NOMO-1 treated with DMSO at 0.1 percent for 48 hours (cell line): ENCODE measurements around the gene C9orf78.
A peak's percentile ranks its signal among the peaks of the same experiment; 100 is the strongest.
"Not testable (repeated sequence)": the region's sequence is repeated elsewhere in the genome, so short reads cannot be mapped to it uniquely, and the experiment has no call there.

Experiments
- DNase-seq: peaks from one replicate; lab custom pipeline; 2025; ENCODE audit not compliant: unreplicated experiment; lab: John Stamatoyannopoulos, UW

C9orf78 gene

DNA sequence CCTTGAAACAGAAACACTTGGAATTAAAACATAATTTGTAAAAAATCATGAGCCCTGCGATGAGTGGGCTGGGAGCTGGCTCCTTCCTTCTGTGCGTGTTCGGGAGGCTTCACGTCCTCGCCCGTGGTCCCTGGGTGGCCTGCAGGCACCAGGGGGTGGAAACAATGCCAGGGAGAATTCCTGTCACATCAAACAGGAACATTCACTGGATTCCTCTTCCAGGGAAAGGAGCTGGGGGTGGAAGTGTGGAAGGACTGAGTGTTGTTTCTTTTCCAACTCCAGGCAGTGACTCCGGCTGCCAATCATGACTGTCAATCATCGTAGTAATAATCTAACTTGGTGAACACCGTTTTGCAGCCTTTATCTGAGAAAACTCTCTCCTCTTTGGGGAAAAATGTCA lies 21.4 kb downstream of the C9orf78 start:
- DNase-seq = no peak

GRCh38 chr9:129812385-129812784 lies 22.7 kb downstream of the C9orf78 start:
- no peak for DNase-seq

DNA sequence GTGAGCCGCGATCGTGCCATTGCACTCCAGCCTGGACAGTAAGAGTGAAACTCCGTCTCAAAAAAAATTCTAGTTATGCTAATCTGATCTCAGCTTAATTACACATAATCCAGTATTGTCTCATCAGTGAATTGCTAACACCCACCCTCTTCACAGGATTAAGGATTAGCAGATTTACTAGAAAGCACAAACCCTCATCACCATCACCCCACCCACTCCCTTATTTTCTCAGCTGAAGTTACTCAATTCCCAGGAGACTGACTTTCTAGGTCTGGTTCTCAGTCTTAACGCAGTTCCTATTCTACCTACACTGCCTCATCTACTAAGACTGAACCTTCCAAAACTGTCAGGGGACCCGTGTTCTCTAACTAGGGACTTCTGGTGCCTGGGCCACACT lies 23.1 kb downstream of the C9orf78 start:
- DNase-seq = no peak

GRCh38 chr9:129810788-129811187 lies 24.3 kb downstream of the C9orf78 start:
- no peak for DNase-seq

DNA sequence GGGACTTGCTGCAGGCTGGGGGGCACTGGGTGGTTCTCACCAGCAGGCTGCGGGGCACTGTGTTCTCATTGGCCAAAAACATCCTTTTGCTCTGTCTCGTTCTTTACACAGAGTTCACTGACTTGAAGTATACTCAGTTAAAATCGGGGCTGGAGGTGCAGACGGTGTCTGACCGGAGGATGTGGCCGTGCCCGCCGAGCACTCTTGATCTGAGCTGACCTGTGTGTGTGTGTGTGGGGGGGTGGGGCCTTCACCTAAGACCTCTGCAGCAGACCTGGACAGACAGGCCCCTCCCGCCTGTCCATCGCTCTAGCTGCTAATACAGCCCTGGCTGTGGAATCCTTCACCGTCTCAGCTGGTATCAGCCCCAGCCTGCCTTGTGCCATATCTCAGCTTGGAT lies 25.0 kb downstream of the C9orf78 start:
- DNase-seq = no peak

- no peak for DNase-seq
Measured at GRCh38 chr9:129809346-129809745, 25.7 kb downstream of the C9orf78 start.

DNA sequence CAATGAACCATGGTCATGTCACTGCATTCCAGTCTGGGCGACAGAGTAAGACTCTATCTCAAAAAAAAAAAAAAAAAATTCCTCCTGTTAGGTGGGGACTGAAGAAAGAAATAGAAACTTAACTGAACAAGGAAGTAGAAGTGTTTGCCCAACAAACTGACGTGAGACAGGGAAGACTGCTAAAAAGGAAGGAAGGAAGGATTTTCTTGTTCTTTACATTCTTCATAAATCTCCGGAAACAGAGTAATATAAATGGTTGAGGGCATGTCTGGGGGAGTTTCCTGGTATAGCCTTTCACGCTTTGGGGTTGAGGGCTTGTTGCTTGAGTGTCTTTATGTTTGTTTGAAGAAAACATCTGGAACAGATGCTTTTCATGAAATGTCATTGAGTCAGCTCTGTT lies 29.0 kb downstream of the C9orf78 start:
- DNase-seq = peak; percentile 59

DNA sequence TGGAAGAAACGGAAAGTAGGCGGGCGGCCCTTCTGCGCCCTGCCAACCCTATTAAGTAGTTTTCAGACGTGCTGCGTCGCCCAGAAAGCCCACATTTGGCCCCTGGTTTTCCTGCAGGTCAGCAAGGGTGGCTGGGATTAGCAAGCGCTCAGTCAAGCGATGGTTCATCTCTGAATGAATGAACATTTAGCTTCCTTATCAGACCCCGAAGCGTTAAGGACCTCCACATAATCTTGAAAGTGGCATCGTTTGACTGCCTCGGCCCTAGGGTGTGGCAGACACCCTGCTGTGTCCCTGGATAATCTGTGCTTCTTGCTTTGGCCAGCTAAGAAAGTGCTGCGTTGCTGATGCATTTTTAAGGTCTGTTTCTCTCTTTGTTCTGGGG lies 31.4 kb downstream of the C9orf78 start:
- DNase-seq = no peak

- peak; percentile 83 for DNase-seq
Measured at GRCh38 chr9:129802833-129803675, 32.0 kb downstream of the C9orf78 start, which contains the start of gene TOR1B. Gene TOR1B (plus strand): TSS chr9:129803184. CDS start chr9:129803213, 29 bp downstream.

DNA sequence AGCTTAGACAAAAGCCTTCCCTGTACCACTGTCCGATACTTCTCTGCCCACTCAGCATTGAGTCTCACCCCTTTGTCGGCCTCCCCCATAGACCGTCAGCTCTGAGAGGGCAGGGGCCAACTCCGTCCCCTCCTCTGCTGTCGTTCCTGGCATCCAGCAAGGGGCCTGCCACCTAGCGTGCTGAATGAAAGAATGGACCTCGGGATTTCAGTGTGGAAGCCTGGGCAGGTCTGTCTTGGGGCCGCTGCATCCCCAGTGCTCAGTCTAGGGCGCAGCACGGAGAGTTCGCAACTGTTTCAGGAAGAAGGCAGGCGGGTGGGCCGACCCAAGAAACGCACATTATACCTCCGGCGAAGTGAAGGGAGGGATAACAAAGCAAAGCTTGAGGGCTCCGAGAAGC lies 33.6 kb downstream of the C9orf78 start:
- no peak for DNase-seq

GRCh38 chr9:129798973-129799372 lies 36.1 kb downstream of the C9orf78 start:
- DNase-seq = no peak

- not testable (repeated sequence) for DNase-seq
Measured at GRCh38 chr9:129796029-129796428, 39.0 kb downstream of the C9orf78 start.

GRCh38 chr9:129794549-129794948 lies 40.5 kb downstream of the C9orf78 start:
- DNase-seq = no peak

- DNase-seq = no peak
Measured at GRCh38 chr9:129786481-129786880, 48.6 kb downstream of the C9orf78 start.

DNA sequence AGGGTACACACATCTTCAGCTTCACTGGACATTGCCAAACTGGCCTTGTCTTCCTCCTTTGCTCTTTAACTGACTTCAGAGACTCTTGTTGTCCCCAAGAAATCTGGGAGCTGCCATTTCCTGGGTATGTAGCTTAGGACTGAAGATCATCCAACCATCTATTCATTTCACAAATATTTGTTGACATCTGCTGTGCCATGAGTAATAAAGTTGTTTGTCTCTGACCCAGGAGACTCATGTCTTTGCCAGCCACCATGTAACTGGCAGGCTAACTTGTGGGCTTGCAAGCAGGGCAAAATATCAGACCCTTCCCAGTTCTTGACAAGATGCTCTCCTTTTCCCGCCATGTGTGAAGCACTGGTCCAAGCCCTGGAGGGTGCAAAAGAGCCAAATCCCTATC lies 49.2 kb downstream of the C9orf78 start:
- DNase-seq = no peak

- not testable (repeated sequence) for DNase-seq
Measured at GRCh38 chr9:129784970-129785369, 50.1 kb downstream of the C9orf78 start.

DNA sequence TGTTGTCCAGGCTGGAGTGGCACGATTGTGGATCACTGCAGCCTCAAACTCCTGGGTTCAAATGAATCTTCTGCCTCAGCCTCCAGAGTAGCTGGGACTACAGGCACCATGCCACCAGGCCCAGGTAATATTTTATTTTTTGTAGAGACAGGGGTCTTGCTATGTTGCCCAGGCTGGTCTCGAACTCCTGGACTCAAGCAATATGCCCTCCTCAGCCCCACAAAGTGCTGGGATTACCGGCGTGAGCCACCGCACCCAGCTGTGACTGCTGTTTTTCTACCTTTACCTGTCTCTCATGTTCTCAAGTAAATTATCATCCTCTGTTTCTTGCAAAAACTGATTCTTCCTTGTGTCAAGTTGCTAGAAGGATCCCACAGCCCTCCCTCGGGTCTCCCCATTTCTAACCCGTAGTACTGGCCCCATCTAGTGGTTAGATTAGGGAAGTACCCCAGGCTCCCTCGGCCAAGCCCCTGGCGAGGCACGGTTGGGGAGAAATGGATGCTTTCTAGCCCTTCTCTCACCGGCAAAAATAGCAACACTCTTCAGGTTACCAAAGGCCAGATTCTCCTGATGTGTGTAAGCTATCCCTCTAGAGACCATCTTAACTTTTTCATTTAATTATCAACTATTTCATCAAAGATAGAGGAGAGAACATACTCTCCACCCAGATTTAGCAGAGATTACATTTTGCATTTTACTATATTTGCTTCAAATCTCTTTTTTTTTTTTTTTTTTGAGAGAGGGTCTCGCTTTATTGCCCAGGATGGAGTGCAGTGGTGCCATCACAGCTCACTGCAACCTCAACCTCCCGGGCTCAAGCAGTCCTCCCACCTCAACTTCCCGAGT lies 51.3 kb downstream of the C9orf78 start:
- peak; percentile 78 for DNase-seq

DNA sequence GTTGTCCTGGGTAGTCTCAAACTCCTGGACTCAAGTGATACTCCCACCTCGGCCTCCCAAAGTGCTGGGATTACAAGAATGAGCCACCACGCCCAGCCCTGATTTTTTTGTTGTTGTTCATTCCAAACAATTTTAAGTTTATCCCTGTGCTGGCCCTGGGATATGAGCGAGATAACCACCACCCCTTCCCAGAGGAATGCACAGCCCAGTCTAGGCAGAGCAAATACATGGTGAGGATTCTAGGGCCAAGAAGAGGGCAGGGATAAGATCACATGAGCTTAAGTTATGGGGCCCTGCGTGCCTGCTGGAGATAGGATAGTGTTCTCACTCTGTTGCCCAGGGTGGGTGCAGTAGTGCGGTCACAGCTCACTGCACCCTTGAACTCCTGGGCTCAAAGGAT lies 53.1 kb downstream of the C9orf78 start:
- no peak for DNase-seq

- no peak for DNase-seq
Measured at GRCh38 chr9:129781131-129781530, 53.9 kb downstream of the C9orf78 start.

DNA sequence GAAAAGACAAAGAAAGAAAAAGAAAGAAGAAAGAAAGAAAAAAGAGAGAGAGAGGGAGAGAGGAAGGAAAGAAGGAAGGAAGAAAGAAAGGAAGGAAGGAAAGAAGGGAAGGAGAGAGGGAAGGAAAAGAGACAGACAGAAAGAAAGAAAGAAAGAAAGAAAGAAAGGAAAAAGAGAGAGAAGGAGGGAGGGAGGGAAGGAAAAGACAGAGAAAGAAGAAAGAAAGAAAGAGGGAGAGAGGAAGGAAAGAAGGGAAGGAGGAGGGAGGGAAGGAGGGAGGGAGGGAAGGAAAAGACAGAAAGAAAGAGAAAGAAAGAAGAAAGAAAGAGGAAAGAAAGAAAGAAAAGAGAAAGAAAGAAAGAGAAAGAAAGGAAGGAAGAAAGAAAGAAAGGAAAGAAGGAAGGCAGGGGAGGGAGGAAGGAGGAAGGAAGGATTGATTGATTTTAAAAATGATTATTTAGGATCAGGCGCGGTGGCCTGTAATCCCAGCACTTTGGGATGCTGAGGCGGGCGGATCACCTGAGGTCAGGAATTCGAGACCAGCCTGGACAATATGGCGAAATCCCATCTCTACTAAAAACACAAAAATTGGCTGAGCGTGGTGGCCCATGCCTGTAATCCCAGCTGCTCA lies 55.4 kb downstream of the C9orf78 start:
- no peak for DNase-seq

GRCh38 chr9:129778469-129778868 lies 56.6 kb downstream of the C9orf78 start:
- no peak for DNase-seq

GRCh38 chr9:129777769-129778130 lies 57.3 kb downstream of the C9orf78 start:
- DNase-seq = no peak
